C4-2B (cell line): ENCODE results near the gene RNF144B.

Experiments
- H3K27ac ChIP-seq: fragments of 450-650 bp; 2 replicates; pipeline ENCODE4 v1.5.1; 2017
- ZFX ChIP-seq: fragments of 450-650 bp; IDR thresholded peaks from 2 replicates; pipeline ENCODE4 v1.6.1; 2017
- TF ChIP-seq, protein P1 (sequence below): fragments of 450-650 bp; conservative IDR thresholded peaks from 2 replicates; pipeline ENCODE4 v1.5.1; 2017; ENCODE audit warnings: mild to moderate bottlenecking

The RNF144B gene

DNA sequence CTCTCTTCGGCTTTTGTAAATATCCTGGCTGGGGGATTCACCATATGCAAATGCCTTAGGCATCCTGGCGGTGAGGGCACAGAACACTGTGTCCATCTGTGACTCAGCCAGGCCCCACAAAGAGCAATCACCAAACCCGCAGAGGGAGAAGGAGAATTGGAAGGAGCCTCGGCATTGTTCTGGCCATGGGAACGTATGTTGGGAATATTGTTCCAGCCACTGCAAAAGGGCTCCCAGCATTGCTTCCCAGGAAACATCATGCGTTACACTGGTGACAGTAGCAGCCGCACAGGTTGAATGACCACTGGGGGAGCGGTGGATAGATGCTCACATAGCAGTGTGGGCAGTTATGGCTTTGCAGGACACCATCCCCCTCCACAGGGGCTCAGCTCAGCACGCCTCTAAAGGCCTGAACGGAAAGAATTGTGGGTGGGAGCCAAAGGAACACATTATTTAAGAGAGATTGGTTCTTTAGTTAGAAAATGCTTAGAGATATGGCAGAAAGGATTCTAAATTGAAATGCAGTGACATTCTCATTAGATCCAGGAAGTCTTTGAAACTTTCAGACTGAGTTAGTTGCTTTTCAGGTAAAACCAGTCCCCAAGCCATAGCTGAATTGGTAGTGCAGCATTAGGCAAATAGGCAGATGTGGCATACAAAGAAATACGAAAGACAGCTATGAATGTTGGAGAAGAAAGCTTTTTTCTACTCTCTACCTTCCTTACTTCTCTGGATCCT lies 104.3 kb downstream of the RNF144B start:
- H3K27ac ChIP-seq, result peak overlapping the region; percentile 52
- no peak for TF ChIP-seq ZFX
- TF ChIP-seq, protein P1, sequence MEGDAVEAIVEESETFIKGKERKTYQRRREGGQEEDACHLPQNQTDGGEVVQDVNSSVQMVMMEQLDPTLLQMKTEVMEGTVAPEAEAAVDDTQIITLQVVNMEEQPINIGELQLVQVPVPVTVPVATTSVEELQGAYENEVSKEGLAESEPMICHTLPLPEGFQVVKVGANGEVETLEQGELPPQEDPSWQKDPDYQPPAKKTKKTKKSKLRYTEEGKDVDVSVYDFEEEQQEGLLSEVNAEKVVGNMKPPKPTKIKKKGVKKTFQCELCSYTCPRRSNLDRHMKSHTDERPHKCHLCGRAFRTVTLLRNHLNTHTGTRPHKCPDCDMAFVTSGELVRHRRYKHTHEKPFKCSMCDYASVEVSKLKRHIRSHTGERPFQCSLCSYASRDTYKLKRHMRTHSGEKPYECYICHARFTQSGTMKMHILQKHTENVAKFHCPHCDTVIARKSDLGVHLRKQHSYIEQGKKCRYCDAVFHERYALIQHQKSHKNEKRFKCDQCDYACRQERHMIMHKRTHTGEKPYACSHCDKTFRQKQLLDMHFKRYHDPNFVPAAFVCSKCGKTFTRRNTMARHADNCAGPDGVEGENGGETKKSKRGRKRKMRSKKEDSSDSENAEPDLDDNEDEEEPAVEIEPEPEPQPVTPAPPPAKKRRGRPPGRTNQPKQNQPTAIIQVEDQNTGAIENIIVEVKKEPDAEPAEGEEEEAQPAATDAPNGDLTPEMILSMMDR, result no peak

DNA sequence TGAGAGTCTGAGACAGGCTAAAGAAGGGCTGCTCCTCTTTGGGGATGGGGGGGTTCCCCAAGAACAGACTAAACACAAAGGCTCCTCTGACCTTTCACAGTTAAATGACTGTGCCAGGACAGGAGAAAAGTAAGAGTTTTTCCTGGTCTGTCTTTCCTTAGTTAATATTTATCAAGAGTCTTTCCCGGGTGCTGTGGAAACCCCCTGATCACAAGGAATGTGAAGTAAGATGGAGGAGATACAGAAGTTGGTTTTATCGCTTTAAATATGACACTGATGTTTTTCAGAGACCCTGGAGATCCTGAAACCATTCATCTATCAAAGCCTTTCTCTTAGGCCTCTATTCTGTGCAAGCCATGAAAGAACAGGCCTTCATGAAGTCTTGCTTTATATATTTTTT lies 105.8 kb downstream of the RNF144B start:
- peak overlapping the region; percentile 55; the same call in 1 of the 2 replicates for H3K27ac ChIP-seq
- TF ChIP-seq, protein P1, result no peak
- TF ChIP-seq ZFX, result no peak

DNA sequence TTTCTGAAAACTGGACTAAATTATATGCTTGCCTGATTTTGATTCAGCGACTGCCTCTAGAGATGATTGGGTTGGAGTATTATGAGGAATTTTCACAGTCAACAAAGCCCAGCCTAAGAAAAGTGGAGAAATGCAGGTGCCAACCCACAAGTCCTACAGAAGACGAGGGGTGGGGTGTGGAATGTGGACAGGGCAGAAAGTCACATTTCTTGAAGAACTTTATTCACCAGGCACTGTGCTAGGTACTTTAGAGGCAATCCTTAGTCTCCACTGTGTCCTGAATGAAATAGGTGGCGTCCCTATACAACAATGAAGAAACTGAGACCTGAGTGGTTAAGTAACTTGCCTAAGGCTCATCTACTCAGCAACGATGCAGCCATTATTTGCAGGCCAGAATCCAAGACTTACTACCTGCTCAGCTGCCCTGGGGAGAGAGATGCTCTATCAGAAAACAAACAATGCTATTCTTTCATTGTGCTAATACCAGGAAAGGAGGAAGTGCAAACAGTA lies 106.3 kb downstream of the RNF144B start:
- no peak for TF ChIP-seq ZFX
- TF ChIP-seq, protein P1, result no peak
- peak overlapping the region; percentile 55; the same call in 1 of the 2 replicates for H3K27ac ChIP-seq

DNA sequence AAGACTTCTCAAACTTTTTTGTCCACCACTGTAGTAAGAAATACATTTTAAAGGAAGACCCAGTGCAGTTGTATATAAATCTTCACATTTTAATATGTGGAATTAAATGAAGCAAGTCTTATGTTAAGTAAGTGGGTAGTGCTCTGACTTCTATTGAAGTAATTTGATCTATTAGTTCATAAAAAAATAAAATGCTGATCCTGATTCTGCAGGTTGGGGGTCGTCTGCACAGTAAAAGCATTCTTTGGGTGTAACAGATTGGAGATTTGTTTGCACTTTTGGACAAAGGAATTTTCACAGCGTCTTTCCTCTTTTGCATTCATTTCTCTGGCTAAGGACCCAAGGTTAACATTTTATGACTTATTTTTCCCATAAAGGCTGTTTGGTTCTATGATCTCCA lies 106.8 kb downstream of the RNF144B start:
- TF ChIP-seq, protein P1, result no peak
- no peak for TF ChIP-seq ZFX
- peak overlapping the region; percentile 66 for H3K27ac ChIP-seq

DNA sequence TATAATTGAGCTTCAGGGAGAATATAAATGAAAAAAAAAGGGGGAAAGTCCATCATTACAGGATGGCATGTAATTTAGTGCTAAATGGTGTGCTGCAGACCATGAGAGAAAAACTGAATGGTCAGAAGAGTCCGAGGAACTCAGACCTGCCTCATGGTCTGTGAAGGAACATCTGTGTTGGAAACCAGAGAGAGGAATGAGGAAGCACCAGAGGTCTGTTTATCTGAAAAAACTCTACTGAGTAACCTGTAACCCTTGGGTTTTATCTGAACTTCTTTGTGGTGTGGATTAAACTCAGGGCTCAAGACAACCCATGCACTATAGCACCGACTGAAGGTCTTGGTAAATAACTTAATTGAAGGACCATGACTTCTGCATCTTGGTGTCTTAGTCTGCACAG lies 108.1 kb downstream of the RNF144B start:
- H3K27ac ChIP-seq, result no peak overlapping the region; the same call in 1 of the 2 replicates
- TF ChIP-seq ZFX, result no peak
- TF ChIP-seq, protein P1, result no peak

DNA sequence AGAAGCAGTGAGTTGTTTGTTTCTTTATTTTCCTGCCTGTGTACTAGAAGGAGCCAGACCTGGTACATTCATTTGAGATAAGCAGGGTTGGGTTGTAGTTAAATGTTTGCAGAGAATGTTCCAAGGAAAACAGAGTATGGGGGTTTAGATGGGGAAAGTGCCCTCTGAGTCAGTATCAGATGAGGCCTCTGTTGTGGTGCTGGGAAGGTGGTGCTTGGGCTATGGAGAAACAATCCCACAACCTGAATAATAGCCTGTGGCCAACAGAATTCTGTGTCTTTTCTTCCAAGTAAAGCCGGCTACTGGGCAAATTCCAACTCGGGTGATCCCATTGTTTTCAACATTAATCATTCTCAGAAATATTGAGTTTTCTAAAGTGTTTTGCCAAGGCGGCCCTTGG lies 109.3 kb downstream of the RNF144B start:
- no peak overlapping the region for H3K27ac ChIP-seq
- TF ChIP-seq, protein P1, result no peak
- TF ChIP-seq ZFX, result no peak

DNA sequence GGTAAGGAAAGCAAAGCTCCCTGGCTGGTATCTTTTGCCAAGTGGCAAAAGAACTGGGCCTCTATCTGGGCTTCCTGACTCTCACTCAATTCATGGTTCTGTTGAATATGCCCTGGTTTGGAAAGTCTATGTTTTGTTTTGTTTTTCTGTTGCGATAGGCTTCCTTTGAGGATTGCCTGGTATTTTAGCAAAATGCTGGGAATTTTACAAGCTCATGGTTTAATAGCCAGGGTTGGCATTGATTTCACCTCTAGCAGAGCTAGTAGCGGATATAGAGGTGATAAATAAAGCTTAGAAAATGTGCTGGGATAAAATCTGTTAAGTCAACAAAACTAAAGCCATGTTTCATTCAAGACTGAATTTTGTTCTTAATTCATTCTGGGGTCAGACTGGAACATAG lies 109.9 kb downstream of the RNF144B start:
- H3K27ac ChIP-seq, result no peak overlapping the region

More for the DNA sequence above, 109.9 kb downstream of the RNF144B start:
- TF ChIP-seq, protein P1, result no peak
- TF ChIP-seq ZFX, result no peak
